Stimulated activated CD8-positive, alpha-beta memory T cell treated with anti-CD3 and anti-CD28 coated beads, Interleukin-7, amount 100 ng/mL, for 48 hours (primary cell): Measurements from ENCODE around the gene SPATA33.
"Not testable (repeated sequence)": the region's sequence is repeated elsewhere in the genome, so short reads cannot be mapped to it uniquely, and the experiment has no call there.

ENCODE experiments used
- DNase-seq, 2 donors: peaks; one replicate each; pipeline ENCODE4 v3.0.0-alpha.2; 2020; ENCODE audit warnings: low read depth in 1 of 2; ENCODE audit errors: extremely low read depth in 1 of 2

The SPATA33 gene

DNA sequence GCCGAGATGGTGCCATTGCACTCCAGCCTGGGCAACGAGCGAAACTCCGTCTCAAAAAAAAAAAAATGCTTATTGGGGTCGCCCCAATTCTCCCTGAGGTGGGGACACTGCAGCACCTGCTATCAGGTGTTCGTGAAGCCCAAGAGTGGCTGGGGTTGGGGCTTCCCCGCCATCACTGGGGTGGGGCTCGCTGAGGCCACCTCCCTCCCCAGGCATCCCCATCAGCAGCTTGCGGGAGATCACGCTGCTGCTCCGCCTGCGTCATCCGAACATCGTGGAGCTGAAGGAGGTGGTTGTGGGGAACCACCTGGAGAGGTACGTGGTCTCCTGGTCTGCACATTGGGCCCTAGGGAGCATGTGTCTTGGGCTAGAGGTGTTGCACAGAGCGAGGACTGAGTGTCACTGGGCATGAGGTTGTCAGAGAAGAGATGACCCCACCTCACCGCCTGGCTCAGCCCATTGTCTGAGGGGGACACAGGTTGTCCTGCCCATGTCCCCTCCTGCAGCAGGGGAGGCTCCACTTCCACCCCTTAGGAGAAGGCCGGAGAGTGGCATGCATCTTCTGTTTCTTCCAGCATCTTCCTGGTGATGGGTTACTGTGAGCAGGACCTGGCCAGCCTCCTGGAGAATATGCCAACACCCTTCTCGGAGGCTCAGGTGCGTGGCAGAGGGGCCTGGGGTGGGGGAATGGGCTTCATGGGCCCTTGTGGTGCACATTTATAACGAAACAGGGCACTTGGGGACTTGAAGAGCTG is 33.8 kb downstream of the SPATA33 start:
- DNase-seq: no peak

DNA sequence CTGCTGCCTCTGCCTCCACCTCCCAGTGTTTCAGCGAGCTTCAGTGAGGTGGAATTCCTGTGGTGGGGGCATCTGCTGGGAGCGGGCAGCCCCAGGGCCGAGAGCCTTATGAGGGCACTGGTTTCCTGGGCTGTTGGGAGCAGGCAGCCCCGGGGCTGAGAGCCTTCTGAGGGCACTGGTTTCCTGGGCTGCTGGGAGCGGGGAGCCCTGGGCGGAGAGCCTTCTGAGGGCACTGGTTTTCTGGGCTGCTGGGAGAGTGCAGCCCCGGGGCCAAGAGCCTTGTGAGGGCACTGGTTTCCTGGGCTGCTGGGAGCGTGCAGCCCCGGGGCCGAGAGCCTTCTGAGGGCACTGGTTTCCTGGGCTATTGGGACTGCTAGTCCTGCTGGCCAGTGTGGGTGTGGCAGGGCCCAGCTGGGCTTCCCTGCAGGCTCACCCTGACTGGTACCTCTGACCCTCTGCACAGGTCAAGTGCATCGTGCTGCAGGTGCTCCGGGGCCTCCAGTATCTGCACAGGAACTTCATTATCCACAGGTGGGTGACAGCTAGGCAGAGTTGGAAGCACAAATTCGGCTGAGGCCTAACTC is 34.4 kb downstream of the SPATA33 start:
- no peak for DNase-seq

DNA sequence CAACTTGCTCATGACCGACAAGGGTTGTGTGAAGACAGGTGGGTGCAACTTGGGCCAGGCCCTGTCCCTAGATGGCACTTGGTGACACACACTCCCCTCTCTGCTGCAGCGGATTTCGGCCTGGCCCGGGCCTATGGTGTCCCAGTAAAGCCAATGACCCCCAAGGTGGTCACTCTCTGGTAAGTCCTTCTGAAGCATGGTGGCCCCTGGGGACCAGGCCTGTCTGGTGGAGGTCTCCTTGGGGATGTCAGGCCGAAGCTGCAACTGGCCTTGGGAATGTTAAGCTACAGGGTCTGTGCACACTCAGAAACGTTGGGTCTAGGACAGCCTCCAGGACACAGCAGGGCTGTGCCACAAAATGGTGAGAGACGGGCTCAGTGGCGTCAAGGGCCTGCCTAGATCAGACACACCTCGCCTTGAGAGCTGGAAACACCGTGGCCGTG is 35.7 kb downstream of the SPATA33 start:
- no peak for DNase-seq

DNA sequence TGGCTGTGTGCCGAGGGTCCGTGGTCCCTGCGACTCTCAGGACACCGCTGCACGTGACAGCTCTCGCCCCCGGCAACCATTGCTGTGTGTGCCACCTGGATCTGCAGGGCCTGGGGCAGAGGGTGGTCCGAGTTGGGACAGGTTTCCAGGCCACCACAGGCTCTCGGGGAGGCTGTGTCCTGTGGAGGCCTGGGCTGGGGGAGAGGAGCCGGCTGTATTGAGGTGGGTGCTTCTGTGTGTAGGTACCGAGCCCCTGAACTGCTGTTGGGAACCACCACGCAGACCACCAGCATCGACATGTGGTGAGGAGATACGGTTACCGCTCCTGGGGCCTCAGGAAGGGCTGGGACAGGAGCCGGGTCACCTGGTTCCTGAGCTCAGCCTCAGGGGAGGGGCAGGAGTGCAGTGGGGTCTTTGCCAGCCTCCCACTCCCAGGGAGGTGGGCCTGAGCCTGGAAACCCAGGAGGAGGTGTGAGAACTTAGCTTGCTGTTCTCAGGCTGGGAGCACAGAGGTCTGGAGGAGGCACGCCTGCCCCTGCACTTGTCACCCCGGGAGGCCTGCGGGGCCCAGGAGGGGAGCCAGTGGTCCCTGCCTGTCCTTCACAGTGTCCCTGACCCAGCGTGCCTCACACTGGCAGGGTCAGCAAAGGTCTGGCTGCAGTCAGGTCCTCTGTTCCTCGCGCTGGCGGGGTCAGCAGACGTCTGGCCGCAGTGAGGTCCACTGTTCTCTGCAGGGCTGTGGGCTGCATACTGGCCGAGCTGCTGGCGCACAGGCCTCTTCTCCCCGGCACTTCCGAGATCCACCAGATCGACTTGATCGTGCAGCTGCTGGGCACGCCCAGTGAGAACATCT is 36.5 kb downstream of the SPATA33 start:
- no peak for DNase-seq

DNA sequence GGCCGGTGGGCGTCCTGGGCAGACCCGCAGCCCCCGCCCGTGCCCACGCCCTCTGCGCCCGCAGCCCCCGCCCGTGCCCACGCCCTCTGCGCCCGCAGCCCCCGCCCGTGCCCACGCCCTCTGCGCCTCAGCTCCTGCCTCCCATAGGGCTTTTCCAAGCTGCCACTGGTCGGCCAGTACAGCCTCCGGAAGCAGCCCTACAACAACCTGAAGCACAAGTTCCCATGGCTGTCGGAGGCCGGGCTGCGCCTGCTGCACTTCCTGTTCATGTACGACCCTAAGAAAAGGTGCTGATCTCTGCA is 37.1 kb downstream of the SPATA33 start:
- not testable (repeated sequence) for DNase-seq

DNA sequence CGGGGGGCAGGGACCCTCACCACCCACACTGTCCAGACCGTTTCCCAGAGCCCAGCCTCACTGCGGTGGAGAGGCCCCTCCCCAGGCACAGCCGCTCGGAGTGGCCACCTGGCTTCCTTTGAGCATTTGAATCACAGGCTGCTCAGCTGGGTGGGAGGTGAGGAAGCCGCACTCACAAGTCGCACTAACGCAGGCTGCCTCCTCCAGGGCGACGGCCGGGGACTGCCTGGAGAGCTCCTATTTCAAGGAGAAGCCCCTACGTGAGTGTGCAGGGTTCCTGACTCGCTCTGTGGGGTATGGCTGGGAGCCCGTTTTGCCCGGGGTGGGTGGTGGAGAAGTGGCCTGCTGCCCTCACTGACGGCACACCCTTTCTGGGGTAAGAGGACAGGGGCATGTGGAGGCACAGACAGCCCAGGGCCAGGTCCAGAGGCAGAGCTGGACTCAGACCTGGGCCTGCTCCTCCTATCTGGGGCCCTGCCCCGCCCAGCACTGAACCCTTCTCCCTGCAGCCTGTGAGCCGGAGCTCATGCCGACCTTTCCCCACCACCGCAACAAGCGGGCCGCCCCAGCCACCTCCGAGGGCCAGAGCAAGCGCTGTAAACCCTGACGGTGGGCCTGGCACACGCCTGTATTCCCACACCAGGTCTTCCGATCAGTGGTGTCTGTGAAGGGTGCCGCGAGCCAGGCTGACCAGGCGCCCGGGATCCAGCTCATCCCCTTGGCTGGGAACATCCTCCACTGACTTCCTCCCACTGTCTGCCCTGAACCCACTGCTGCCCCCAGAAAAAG is 37.6 kb downstream of the SPATA33 start:
- DNase-seq: no peak

DNA sequence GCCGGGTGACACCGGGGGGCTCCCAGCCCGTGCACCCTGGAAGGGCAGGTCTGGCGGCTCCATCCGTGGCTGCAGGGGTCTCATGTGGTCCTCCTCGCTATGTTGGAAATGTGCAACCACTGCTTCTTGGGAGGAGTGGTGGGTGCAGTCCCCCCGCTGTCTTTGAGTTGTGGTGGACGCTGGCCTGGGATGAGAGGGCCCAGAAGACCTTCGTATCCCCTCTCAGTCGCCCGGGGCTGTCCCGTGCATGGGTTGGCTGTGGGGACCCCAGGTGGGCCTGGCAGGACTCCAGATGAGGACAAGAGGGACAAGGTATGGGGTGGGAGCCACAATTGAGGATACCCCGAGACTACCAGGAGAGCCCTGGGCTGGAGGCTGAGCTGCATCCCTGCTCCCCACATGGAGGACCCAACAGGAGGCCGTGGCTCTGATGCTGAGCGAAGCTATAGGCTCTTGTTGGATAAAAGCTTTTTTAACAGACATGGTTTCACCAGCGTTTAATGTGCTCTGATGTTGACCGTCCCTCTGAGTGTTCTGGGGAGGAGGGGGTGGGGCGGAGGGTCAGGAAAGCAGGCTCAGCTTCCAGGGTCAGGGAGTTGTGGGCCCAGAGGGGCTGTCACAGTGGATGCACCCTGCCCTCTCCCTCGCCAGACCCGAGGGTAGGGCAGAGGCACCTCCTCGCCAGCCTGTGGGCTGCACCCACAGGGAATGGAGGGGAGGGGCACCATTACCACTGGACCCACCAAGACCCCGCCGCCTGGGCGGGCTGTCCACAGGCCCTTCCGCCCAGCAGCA is 38.4 kb downstream of the SPATA33 start:
- DNase-seq: no peak

DNA sequence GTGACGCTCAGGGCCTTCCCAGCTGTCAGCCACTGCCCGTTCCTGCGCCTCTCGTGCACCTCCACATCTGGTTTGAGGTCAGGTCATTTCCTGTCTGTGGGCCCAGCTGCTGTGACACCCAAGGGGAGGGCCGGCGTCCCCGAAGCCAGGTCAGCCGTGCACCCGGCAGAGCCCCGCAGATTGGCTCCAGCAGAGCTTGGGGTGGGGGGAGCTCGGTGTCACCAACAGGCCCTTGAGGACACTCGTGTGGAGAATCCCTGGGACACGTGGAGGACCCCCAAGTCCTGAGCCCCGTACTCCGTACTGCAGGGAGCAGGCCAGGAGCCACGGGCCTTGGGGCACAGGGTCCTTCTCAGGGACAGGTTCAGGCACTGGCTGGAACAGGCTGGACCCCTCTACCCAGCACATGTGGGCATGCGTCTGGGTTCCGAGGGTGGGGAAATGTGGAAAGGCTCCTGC is 39.1 kb downstream of the SPATA33 start:
- DNase-seq: no peak

DNA sequence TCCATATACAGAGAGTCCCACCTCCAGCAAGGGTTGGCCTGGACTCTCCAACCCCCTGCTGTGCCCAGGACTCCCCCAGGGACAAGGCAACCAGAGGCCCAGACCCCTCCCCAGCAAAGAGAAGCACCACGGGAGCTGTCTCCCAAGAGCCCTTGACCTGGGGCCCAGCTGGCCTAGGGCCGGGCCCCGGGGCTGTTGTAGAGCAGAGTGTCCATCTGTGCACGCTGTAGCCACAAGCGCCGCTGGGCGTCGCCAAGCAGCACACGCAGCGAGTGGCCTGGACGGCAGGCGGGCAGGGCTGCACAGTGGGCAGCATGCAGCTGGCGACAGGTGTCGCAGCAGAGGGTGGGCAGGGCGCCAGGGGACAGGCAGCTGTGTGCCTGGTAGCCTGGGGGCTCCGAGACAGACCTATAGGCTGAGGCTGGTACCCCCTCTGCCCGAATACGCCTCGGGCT is 39.6 kb downstream of the SPATA33 start:
- DNase-seq: no peak

DNA sequence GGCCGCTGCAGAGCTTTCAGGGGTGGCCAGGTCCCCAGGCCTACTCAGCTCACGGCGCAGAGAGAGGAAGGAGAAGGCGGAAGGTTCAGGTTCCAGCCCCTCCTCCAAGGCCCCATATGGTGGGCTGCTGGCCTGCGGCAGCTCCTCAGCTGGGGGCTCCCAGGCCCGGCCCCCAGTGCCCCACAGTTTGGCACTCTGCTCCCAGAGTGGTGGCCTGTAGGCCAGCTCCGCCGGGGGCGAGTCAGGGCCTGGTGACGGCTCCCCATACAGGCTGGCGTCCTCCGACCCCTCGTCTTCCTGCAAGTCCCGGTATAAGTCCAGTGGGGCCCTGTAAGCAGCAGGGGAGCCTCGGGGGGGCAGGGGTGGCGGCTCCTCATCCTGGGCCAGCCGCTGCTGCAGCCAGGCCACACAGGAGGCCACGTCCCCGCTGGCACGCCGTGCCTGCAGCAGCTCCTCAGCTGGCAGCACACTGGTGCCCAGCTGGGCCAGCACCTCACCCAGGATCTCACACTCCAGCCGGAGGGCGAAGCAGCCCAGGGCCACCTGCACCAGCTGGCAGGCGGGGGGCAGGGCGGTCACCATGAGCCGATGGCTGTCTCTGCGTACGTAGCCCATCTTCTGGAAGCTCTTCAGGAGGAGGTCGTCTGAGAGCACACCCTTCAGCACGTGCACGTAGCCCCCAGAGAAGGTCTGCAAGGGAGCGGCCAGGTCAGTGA is 40.1 kb downstream of the SPATA33 start:
- DNase-seq: no peak

DNA sequence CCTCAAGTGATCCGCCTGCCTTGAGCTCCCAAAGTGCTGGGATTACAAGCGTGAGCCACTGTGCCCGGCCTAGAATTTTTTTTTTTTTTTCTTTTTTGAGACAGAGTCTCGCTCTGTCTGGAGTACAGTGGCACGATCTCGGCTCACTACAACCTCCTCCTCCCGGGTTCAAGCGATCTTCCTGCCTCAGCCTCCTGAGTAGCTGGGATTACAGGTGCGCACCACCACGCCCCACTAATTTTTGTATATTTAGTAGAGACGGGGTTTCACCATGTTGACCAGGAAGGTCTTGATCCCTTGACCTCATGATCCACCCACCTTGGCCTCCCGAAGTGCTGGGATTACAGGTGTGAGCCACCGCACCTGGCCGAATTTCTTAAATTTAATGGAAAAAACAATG is 41.1 kb downstream of the SPATA33 start:
- not testable (repeated sequence) for DNase-seq

DNA sequence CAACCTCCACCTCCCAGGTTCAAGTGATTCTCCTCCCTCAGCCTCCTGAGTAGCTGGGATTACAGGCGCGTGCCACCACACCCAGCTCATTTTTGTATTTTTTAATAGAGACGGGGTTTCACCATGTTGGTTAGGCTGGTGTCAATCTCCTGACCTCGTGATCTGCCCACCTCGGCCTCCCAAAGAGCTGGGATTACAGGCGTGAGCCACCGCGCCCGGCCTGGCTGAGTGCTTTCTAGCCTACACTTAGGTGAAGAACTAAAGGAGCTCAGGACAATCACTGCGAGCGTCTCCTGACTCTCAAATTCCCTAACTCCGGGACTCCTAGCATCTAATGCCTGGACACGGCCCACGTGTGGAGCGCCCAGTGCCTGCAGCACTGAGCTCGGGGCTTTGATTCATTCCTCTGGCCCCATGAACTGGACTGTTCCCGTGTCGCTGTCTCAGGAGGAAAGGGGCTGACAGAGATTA is 42.0 kb downstream of the SPATA33 start:
- not testable (repeated sequence) for DNase-seq

DNA sequence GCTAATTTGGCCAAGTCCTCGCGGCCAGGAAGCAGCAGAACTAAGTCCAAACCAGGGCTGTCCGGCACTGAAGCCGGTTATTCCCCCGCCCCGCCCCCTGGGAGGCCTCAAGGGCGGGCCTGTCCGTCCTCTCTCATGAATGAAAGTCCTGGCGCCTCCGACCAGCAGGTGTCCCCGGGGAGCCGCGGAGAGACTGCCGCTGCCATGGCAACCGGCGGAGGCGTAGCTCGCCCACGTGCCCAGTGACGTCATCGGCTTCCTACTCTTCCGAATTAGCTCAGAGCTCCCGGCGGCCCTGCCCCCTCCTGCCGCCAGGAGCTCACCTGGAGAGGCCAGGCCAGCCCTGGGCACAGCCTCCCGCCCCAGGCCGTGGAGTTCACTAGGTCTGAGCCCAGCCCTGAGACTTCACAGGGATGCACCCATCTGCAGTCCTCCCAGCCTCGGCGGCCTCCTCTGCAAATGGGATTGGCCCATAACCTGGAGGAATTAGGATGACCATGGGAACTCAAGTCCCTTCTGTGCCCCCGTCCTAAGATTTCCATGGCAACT is 42.5 kb downstream of the SPATA33 start:
- DNase-seq: peak; percentile 89 to 97

DNA sequence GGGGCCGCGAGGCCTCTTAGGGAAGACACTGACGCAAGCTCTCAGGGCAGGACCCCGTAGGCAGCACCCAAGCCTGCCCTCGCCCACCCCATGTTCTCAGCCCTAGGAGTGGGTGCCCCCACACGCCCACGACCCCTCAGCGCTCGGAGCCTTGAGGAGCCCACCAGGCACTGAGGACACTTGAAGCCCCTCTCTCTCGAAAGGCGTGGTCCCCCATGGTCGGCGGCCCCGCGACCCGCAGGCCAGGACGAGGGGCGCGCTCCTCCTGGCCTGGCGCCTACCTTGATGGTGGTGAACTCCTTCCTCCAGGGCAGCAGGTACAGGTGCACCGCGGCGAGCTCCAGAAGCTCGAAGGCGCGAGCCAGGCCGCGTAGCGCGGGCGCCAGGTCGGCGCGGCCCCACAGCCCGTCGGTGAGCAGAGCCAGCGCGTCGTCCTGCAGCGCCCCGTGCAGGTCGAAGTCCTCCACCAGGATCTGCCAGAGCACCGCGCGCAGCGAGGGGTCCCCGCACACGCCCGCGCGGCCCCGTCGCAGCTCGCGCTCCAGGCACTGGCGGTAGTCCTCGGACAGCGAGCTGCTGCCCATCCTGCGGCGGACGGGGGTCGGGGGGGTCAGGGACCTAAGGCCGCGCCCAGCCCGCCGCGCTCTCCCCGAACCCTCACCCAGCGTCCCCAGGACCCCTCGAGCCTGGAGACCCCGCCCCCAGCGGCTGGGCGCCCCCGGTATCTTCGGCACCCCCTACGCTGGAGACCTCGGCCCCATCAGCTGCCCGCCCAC is 43.2 kb downstream of the SPATA33 start:
- DNase-seq: no peak

DNA sequence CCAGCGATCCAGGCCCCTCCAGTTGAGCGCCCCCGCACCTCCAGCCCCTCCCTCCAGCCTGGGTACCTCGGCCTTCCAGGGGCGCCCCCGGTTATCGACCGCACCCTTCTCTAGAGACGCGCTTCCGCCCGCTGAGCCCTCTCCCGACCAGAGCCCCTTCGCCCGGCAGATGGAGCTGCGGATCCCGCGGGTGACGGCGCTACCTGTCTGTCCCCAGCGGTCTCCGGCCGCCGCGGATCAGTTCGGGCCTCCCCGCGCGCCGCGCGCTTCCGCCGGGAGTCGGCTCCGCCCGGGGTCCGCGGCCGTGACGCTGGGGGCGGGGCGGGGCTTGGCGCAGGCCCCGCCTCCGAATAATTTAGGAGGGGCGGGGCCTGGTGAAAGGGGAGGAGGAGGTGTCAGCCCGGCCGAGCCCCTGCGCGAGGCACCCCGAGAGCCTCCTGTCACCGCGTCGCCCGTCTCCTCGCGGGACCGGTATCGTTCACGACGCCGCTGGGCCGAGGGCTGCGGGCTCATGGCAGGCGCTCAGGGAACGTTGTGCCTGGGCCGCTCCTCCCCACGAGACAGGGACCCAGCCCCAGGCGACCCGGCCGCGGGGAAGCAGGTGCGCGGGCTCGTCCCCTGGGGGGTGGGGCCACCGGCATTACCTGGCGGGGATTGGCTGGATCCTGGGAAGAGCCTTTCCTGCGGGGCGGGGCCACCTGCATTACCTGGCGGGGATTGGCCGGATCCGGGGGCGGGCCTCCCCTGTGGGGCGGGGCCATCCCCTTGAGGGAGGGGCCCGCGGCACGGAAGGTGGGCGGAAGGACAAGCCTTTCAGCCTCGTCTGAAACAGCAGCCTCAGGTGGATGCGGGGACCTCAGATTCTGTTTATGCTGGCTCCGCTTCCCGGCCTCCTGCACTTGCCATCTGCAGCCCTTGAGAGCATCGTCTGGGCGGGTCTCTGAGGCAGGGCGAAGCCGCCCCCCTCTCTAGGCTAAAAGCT is 44.1 kb downstream of the SPATA33 start, which contains the start of gene SPATA2L:
Gene SPATA2L, minus strand, starts transcription at position 281 of the 982 bp plus-strand sequence. CDS start 473 bp downstream, outside the sequence.
- DNase-seq: peak; percentile 90 to 96

DNA sequence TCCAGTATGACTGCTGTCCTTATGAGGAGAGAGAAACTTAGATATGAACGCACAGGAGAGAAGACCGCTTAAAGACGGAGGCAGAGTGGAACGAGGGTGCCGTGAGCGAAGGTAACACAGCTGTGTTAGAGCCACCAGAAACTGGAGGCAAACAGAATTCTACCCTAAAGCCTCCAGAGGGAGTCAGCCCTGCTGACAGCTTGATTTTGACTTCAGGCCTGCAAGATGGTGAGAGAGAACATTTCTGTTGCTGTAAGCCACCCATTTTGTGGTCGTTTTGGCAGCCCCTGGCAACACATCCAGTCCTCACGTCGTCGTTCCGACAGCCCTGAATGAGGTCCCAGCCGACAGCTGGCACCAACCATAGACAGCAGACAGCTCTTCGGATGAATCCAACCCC is 46.6 kb downstream of the SPATA33 start:
- DNase-seq: no peak

DNA sequence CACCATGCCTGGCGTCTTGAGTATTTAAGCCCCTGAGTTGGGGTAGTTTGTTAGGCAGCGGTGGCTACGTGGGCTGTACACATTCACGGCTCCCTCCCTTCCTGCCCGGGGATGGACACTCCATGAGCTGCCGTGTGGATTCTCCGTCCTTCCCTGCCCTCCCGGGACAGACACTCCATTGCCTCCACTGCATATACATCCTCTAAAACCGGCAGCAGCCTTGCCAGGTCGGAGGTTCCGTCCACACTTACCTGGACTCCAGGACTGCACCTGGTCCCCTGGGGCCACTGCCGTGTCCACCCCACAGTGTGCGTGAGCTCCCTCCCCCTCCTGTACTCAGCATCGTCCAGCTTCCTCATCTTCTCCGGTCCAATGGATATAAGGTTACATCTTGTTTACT is 47.4 kb downstream of the SPATA33 start:
- no peak for DNase-seq
